OCI-LY7 (cell line): ENCODE measurements around the gene IDE. TPM values are rescaled to one million over a fixed set of nuclear protein-coding genes. Genes with fewer than 3 reads are reported as not detected.

Experiments used
- BruUV-seq: library from RNA; stranded (reverse); fragments of 400-500 nt; replicated peaks from 2 replicates; lab custom pipeline; 2021; lab: Mats Ljungman, UMichigan
- CTCF ChIA-PET: fragments of 300-600 bp; sonication (Branson Sonifier 250); formaldehyde crosslinking; loops from one replicate; lab custom pipeline; 2022; ENCODE audit warnings: antibody characterized with exemption; ENCODE audit not compliant: unreplicated experiment; lab: Charles Lee
- POLR2A ChIA-PET: fragments of 300-600 bp; sonication (Branson Sonifier 250); formaldehyde crosslinking; loops from one replicate; lab custom pipeline; 2022; ENCODE audit warnings: antibody characterized with exemption; lab: Charles Lee
- DNase-seq: peaks from one replicate; pipeline ENCODE4 v3.0.0-alpha.2; 2015; ENCODE audit warnings: low spot score
- H2AFZ ChIP-seq: fragments of 200-600 bp; sonication (generic), shearing (Covaris generic); 2 replicates; pipeline ENCODE4 v1.6.1; 2014; ENCODE audit warnings: mild to moderate bottlenecking, antibody characterized with exemption, low read length, moderate library complexity
- H3K27ac ChIP-seq: fragments of 200-600 bp; sonication (generic); 2 replicates; pipeline ENCODE4 v1.5.1; 2014; ENCODE audit warnings: mixed run types, low read depth, mild to moderate bottlenecking, moderate library complexity, low read length, inconsistent platforms; ENCODE audit not compliant: poor library complexity, severe bottlenecking
- H3K36me3 ChIP-seq: fragments of 200-600 bp; sonication (generic); 2 replicates; pipeline ENCODE4 v1.6.1; 2014; ENCODE audit warnings: mild to moderate bottlenecking, antibody characterized with exemption, low read length, moderate library complexity, mixed read lengths; ENCODE audit not compliant: insufficient read depth
- H3K4me1 ChIP-seq: fragments of 200-600 bp; sonication (generic); 2 replicates; pipeline ENCODE4 v1.5.1; 2014; ENCODE audit warnings: mild to moderate bottlenecking, low read length; ENCODE audit not compliant: insufficient read depth, poor library complexity, severe bottlenecking
- H3K4me2 ChIP-seq: fragments of 200-600 bp; sonication (generic); 2 replicates; pipeline ENCODE4 v1.6.1; 2014; ENCODE audit warnings: mild to moderate bottlenecking, low read length
- H3K4me3 ChIP-seq: fragments of 200-600 bp; sonication (generic); 2 replicates; pipeline ENCODE4 v1.5.1; 2014; ENCODE audit warnings: mild to moderate bottlenecking, low read depth, low read length; ENCODE audit not compliant: poor library complexity, severe bottlenecking
- H3K79me2 ChIP-seq: fragments of 200-600 bp; sonication (generic); 2 replicates; pipeline ENCODE4 v1.6.1; 2016; ENCODE audit warnings: low read depth, mild to moderate bottlenecking, low read length, moderate library complexity, mixed read lengths; ENCODE audit not compliant: insufficient read depth
- H3K9me2 ChIP-seq: fragments of 200-600 bp; sonication (generic); 2 replicates; pipeline ENCODE4 v1.6.1; 2016; ENCODE audit warnings: mild to moderate bottlenecking, low read length, mixed read lengths; ENCODE audit not compliant: insufficient read depth
- H3K9me3 ChIP-seq: fragments of 200-600 bp; sonication (generic); 2 replicates; pipeline ENCODE4 v1.6.1; 2014; ENCODE audit warnings: mild to moderate bottlenecking, mixed run types, low read length, mixed read lengths
- H4K20me1 ChIP-seq: fragments of 200-600 bp; sonication (generic); 2 replicates; pipeline ENCODE4 v1.6.1; 2014; ENCODE audit warnings: mild to moderate bottlenecking, antibody characterized with exemption, low read length, moderate library complexity, mixed read lengths; ENCODE audit not compliant: insufficient read depth
- CTCF ChIP-seq: fragments of 200-600 bp; sonication (generic); conservative IDR thresholded peaks from 2 replicates; pipeline ENCODE4 v1.5.1; 2014; ENCODE audit warnings: mild to moderate bottlenecking, antibody characterized with exemption, low read length, moderate library complexity, mixed read lengths
- EZH2phosphoT487 ChIP-seq: fragments of 200-600 bp; sonication (generic); IDR thresholded peaks from 2 replicates; pipeline ENCODE4 v1.6.1; 2018; ENCODE audit warnings: low read depth, borderline replicate concordance, mild to moderate bottlenecking, mixed run types, antibody characterized with exemption, low read length, moderate library complexity, mixed read lengths
- intact Hi-C: fragments of 100-400 bp; cut with micrococcal nuclease; formaldehyde crosslinking; loops from one replicate; pipeline ENCODE4 v1.10.0; 2022; ENCODE audit not compliant: unreplicated experiment
- total RNA-seq, 2 experiments: library from RNA; depleted of rRNA in 1 of 2; stranded (reverse); fragments of >200 nt in 1 of 2; shearing (Covaris generic) in 1 of 2; gene quantifications; 2 replicates each; pipeline ENCODE4 v1.2.3, GENCODE V29; 2014 to 2022

Gene IDE
- total RNA-seq, 2 experiments from 2014 or later = 14.2 to 42.4 TPM

- TF ChIP-seq CTCF (no peak), EZH2phosphoT487 (no peak)
- no peaks in the 10 kb centered on the region for H3K9me2 ChIP-seq
- DNase-seq = no peak
- H3K4me3 ChIP-seq = no peak overlapping the region
- H2AFZ ChIP-seq = no peak overlapping the region
- intact Hi-C loops = no loop called here
- H3K27ac ChIP-seq = no peak overlapping the region
- ChIA-PET POLR2A (interaction anchor here (0.6 kb wide), 1 partner anchor 111 kb away, joined by 3 read pairs; no protein-coding TSS in a partner anchor), CTCF (no interaction called here)
- H3K79me2 ChIP-seq = no peaks in the 10 kb centered on the region
- no peak overlapping the region for H3K4me2 ChIP-seq
- H3K9me3 ChIP-seq = no peaks in the 10 kb centered on the region
- H3K36me3 ChIP-seq = peaks cover 65% of the 10 kb centered on the region
- no peaks in the 10 kb centered on the region for H3K4me1 ChIP-seq
- no peaks in the 10 kb centered on the region for H4K20me1 ChIP-seq
- BruUV-seq = no TSS peak
These were observed 87.3 kb downstream of the IDE start for GRCh38 chr10:92486637-92487036.

GRCh38 chr10:92483539-92483938, 90.4 kb downstream of the IDE start:
- intact Hi-C loops = no loop called here
- Histone ChIP-seq H3K9me3 (no peaks in the 10 kb centered on the region), H3K4me1 (no peaks in the 10 kb centered on the region), H3K36me3 (peaks cover 57% of the 10 kb centered on the region), H3K9me2 (no peaks in the 10 kb centered on the region), H3K4me3 (no peak overlapping the region), H3K27ac (no peak overlapping the region), H3K79me2 (no peaks in the 10 kb centered on the region), H2AFZ (no peak overlapping the region), H3K4me2 (no peak overlapping the region), H4K20me1 (no peaks in the 10 kb centered on the region)
- no peak for DNase-seq
- ChIA-PET CTCF (no interaction called here), POLR2A (interaction anchor here (0.5 to 0.8 kb wide), 2 partner anchors 27 to 43 kb away, joined by 3 read pairs; no protein-coding TSS in a partner anchor)
- BruUV-seq = no TSS peak
- TF ChIP-seq EZH2phosphoT487 (no peak), CTCF (no peak)

- Histone ChIP-seq H3K4me2 (no peak overlapping the region), H3K9me2 (no peaks in the 10 kb centered on the region), H3K4me1 (no peaks in the 10 kb centered on the region), H3K79me2 (no peaks in the 10 kb centered on the region), H3K9me3 (no peaks in the 10 kb centered on the region), H3K36me3 (peaks cover 33% of the 10 kb centered on the region), H4K20me1 (no peaks in the 10 kb centered on the region), H2AFZ (no peak overlapping the region), H3K4me3 (no peak overlapping the region), H3K27ac (no peak overlapping the region)
- no peak for DNase-seq
- TF ChIP-seq CTCF = no peak
- TF ChIP-seq EZH2phosphoT487 = no peak
- intact Hi-C loops = no loop called here
- CTCF ChIA-PET = no interaction called here
- no TSS peak for BruUV-seq
- POLR2A ChIA-PET = interaction anchor here (0.6 to 1.2 kb wide), 2 partner anchors 12 to 415 kb away, joined by 3 to 4 read pairs; no protein-coding TSS in a partner anchor
These were observed 93.5 kb downstream of the IDE start for GRCh38 chr10:92480413-92480812.
